ENCODE measurements around the gene VAT1L.

The VAT1L gene

DNA sequence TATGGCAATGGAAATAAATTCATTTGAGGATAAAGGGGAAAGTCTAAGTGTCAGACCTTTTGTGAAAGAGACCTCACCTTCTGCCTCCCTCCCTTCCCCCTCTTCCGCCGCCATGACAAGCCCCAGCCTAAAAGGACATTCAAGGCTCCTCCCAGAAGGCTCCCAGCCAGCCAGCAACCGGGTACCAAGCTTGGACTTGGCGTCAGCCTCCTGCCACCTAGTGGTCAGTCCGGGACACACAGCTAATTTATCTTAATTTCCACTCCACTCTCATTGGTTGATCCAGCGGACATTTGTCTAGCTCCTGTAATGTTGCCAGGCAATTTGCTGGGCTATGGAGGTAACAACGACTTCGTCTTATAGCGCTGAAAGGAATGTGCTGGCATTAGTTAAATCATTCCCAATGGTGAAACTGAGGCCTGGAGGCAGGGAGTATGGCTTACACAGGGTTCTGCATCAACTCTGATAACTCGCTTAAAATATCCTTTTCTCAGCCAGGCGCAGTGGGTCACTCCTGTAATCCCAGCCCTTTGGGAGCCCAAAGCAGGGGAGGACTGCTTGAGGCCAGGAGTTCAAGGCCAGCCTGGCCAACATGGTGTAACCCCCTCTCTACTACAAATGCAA is 214.7 kb downstream of the VAT1L start:
- DNase-seq: peak; percentile 87

GRCh38 chr16:78004517-78004916 is 216.2 kb downstream of the VAT1L start:
- DNase-seq: no peak

GRCh38 chr16:78005881-78006280 is 217.5 kb downstream of the VAT1L start:
- DNase-seq: peak; percentile 22

DNA sequence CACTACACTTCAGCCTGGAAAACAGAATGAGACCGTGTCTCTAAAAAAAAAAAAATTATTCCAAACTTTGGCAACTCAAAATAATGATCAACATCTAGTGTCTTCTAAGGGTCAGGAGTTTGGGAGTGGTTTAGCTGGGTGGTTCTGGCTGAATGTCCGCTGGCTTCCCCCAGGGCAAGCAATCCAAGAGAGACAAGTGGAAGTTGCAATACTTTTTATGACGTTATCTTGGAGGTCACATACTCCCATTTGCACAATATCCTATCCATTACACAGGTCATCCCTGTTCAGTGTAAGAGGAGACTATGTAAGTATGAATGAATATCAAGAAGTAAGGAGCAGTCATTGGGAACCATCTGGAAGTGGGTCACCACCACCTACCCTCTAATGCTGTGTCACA is 218.8 kb downstream of the VAT1L start:
- no peak for DNase-seq

- no peak for DNase-seq
Observed at GRCh38 chr16:78022347-78023060, 234.1 kb downstream of the VAT1L start, which contains the start of gene CLEC3A. Gene CLEC3A, plus strand, starts transcription at chr16:78022548. Its CDS starts 79 bp downstream, at chr16:78022627.

GRCh38 chr16:78024159-78024558 is 235.8 kb downstream of the VAT1L start:
- no peak for DNase-seq

DNA sequence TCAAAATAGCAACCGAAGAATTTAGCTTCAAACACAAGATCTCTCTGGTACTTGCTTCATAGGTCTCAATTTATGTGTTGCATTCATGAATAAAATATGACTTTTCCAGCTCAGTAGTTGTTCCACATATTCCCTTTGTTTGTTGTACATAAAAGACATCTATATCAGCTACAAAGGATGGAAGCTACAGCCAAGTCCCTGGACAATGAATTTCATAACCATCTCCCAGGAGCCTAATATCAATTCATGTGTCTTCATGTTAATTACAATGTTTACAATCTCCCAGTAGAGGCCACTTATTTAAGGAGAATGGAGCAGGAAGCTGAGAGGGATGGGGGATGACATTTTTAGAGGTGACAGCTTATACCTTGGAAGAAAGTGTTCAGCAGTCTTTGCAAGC is 237.3 kb downstream of the VAT1L start:
- no peak for DNase-seq

DNA sequence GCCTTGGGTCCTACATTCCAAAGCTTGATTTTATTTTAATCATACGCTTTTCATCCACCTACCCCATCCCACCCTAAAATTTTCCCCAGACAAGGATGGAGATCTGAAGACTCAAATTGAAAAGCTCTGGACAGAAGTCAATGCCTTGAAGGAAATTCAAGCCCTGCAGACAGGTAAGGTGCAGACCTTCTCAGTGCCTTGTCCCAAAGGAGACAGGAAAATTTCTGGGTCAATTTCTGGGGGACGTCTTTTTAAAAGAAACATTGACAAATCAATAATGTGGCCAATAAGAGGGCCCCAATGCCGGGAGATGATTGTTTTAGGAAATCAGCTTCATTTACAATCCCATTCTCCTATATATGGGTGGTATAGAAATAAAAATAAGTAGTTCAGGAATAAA is 239.7 kb downstream of the VAT1L start:
- no peak for DNase-seq

Data from activated CD4-positive, alpha-beta T cell treated with anti-CD3 and anti-CD28 coated beads, Interleukin-10, Interleukin-2, amounts not matched to agents 100 ng/mL and 50 ng/mL, durations not matched to agents 16 hours and 8 hours (primary cell).